B cell (primary cell): ENCODE results near the gene KAZN.

Experiments
- EZH2 ChIP-seq: IDR thresholded peaks from 2 replicates; pipeline ENCODE4 v1.6.1; 2012; ENCODE audit warnings: borderline replicate concordance, low read depth, mild to moderate bottlenecking, moderate library complexity, low read length; ENCODE audit not compliant: insufficient read depth, poor library complexity, severe bottlenecking
- TF ChIP-seq, protein P1 (sequence below): fragments of 200-600 bp; IDR thresholded peaks from one replicate; pipeline ENCODE4 v1.8.0; 2022; ENCODE audit warnings: antibody characterized with exemption, mild to moderate bottlenecking

DNA sequence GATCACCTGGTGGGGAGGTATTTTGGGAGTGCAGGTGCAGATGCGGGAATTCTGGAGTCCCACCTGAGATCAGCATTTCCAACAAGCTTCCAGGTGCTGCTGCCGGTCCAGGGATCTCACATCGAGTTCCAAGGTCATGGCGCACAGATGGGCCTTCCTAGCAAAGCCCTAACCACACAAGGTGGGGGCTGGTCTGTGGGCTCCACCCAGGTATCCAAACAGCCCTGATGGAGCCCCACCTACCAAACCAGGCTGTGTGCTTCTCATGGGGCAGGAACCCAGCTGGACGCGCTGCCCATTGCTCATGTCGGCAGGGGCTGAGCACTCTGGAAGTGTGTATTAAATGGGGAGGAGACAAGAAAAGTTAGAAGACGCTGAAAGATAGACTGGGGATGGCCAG lies 520.1 kb downstream of the KAZN start:
- TF ChIP-seq, protein P1, sequence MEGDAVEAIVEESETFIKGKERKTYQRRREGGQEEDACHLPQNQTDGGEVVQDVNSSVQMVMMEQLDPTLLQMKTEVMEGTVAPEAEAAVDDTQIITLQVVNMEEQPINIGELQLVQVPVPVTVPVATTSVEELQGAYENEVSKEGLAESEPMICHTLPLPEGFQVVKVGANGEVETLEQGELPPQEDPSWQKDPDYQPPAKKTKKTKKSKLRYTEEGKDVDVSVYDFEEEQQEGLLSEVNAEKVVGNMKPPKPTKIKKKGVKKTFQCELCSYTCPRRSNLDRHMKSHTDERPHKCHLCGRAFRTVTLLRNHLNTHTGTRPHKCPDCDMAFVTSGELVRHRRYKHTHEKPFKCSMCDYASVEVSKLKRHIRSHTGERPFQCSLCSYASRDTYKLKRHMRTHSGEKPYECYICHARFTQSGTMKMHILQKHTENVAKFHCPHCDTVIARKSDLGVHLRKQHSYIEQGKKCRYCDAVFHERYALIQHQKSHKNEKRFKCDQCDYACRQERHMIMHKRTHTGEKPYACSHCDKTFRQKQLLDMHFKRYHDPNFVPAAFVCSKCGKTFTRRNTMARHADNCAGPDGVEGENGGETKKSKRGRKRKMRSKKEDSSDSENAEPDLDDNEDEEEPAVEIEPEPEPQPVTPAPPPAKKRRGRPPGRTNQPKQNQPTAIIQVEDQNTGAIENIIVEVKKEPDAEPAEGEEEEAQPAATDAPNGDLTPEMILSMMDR: no peak
- TF ChIP-seq EZH2: no peak
